HEK293 (cell line): ENCODE measurements around the gene MTUS2.

Experiments used
- CTCF ChIA-PET: fragments of 350-600 bp; formaldehyde crosslinking; extraction: SDS; loops from one replicate; lab custom pipeline; 2021; ENCODE audit warnings: antibody characterized with exemption; lab: Yijun Ruan, JAX
- POLR2A ChIA-PET: fragments of 300-600 bp; formaldehyde crosslinking; extraction: SDS; loops from one replicate; lab custom pipeline; 2020; ENCODE audit warnings: antibody characterized with exemption, inconsistent platforms; lab: Yijun Ruan, JAX
- H3K27ac ChIP-seq: fragments of 200-500 bp; sonication (Bioruptor generic); 2 replicates; pipeline ENCODE4 v1.5.1; 2014; ENCODE audit warnings: low read depth, low read length, control low read depth, inconsistent platforms; ENCODE audit errors: extremely low read depth
- H3K36me3 ChIP-seq, 2 experiments: fragments of 200-500 bp in 1 of 2; sonication (Bioruptor generic) in 1 of 2; 1 replicate in 1 of 2; 2 replicates in 1 of 2; pipeline ENCODE4 v1.5.1; 2014 to 2017; ENCODE audit warnings: inconsistent platforms in 2 of 2, low read length in 2 of 2; ENCODE audit not compliant: control insufficient read depth in 2 of 2, insufficient read depth in 1 of 2
- H3K4me1 ChIP-seq: fragments of 200-500 bp; sonication (Bioruptor generic); 2 replicates; pipeline ENCODE4 v1.5.1; 2014; ENCODE audit warnings: mild to moderate bottlenecking, low read length, inconsistent platforms; ENCODE audit not compliant: control insufficient read depth, insufficient read depth
- H3K4me3 ChIP-seq: 2 replicates; pipeline ENCODE4 v1.5.1; 2011; ENCODE audit warnings: low read depth, mild to moderate bottlenecking, control low read depth, low read length, moderate library complexity
- H3K9me3 ChIP-seq: fragments of 200-500 bp; sonication (Bioruptor generic); 2 replicates; pipeline ENCODE4 v1.5.1; 2014; ENCODE audit warnings: low read depth, low read length, inconsistent platforms; ENCODE audit not compliant: control insufficient read depth, insufficient read depth
- AEBP2 ChIP-seq: fragments of 450-650 bp; formaldehyde crosslinking; IDR thresholded peaks from 2 replicates; pipeline ENCODE4 v1.5.1; 2016; ENCODE audit warnings: missing biosample characterization, missing genetic modification characterization, borderline replicate concordance
- HOXA7 ChIP-seq: sonication (generic); formaldehyde crosslinking; IDR thresholded peaks from 2 replicates; pipeline ENCODE4 v1.8.1; 2022; ENCODE audit warnings: missing genetic modification reagents, borderline replicate concordance
- HOXD13 ChIP-seq: sonication (generic); formaldehyde crosslinking; IDR thresholded peaks from 2 replicates; pipeline ENCODE4 v1.8.0; 2022; ENCODE audit warnings: missing genetic modification reagents, borderline replicate concordance
- PRDM2 ChIP-seq: fragments of 450-650 bp; formaldehyde crosslinking; IDR thresholded peaks from 2 replicates; pipeline ENCODE4 v1.5.1; 2016; ENCODE audit warnings: missing biosample characterization, missing genetic modification characterization, borderline replicate concordance
- SP3 ChIP-seq: fragments of 450-650 bp; formaldehyde crosslinking; IDR thresholded peaks from 2 replicates; pipeline ENCODE4 v1.5.1; 2016; ENCODE audit warnings: missing biosample characterization, missing genetic modification characterization
- ZBTB10 ChIP-seq: fragments of 450-650 bp; formaldehyde crosslinking; IDR thresholded peaks from 2 replicates; pipeline ENCODE4 v1.5.1; 2016; ENCODE audit warnings: missing biosample characterization, missing genetic modification characterization
- ZBTB17 ChIP-seq: fragments of 450-650 bp; formaldehyde crosslinking; IDR thresholded peaks from 2 replicates; pipeline ENCODE4 v1.5.1; 2016; ENCODE audit warnings: missing biosample characterization, missing genetic modification characterization
- ZBTB21 ChIP-seq: fragments of 450-650 bp; formaldehyde crosslinking; IDR thresholded peaks from 2 replicates; pipeline ENCODE4 v1.5.1; 2017; ENCODE audit warnings: missing biosample characterization, missing genetic modification characterization
- ZNF239 ChIP-seq: fragments of 450-650 bp; formaldehyde crosslinking; IDR thresholded peaks from 2 replicates; pipeline ENCODE4 v1.5.1; 2016; ENCODE audit warnings: missing biosample characterization, missing genetic modification characterization
- ZNF366 ChIP-seq: fragments of 450-650 bp; formaldehyde crosslinking; conservative IDR thresholded peaks from 2 replicates; pipeline ENCODE4 v1.5.1; 2016; ENCODE audit warnings: missing biosample characterization, missing genetic modification characterization
- ZNF473 ChIP-seq: fragments of 450-650 bp; formaldehyde crosslinking; IDR thresholded peaks from 2 replicates; pipeline ENCODE4 v1.5.1; 2017; ENCODE audit warnings: missing biosample characterization, missing genetic modification characterization
- ZNF585B ChIP-seq: fragments of 450-650 bp; formaldehyde crosslinking; IDR thresholded peaks from 2 replicates; pipeline ENCODE4 v1.5.1; 2016; ENCODE audit warnings: missing biosample characterization, missing genetic modification characterization
- ZNF677 ChIP-seq: fragments of 450-650 bp; IDR thresholded peaks from 2 replicates; pipeline ENCODE4 v1.5.0; 2018; ENCODE audit warnings: missing biosample characterization, mild to moderate bottlenecking, missing genetic modification characterization, moderate library complexity
- ZNF692 ChIP-seq: fragments of 450-650 bp; formaldehyde crosslinking; IDR thresholded peaks from 2 replicates; pipeline ENCODE4 v1.5.1; 2016; ENCODE audit warnings: missing biosample characterization, missing genetic modification characterization
- ZSCAN4 ChIP-seq: fragments of 450-650 bp; formaldehyde crosslinking; IDR thresholded peaks from 2 replicates; pipeline ENCODE4 v1.5.1; 2017; ENCODE audit warnings: missing biosample characterization, missing genetic modification characterization

MTUS2 gene

GRCh38 chr13:29514720-29515310 is 694.7 kb downstream of the MTUS2 start:
- CTCF ChIA-PET = no interaction called here
- POLR2A ChIA-PET = no interaction called here
- H3K36me3 ChIP-seq = peaks cover 0 to 85% of the 10 kb centered on the region in 2 experiments; a peak in 2 of 3 replicates

More at GRCh38 chr13:29514720-29515310, 694.7 kb downstream of the MTUS2 start:
- no peak overlapping the region for H3K27ac ChIP-seq
- no peaks in the 10 kb centered on the region for H3K4me1 ChIP-seq
- no peaks in the 10 kb centered on the region for H3K9me3 ChIP-seq
- no peak overlapping the region for H3K4me3 ChIP-seq
- TF ChIP-seq HOXA7 (CRISPR knock-in tag) = no peak
- no peak for TF ChIP-seq SP3 (tag by site-specific recombination)
- no peak for TF ChIP-seq ZNF473 (tag by site-specific recombination)
- no peak for TF ChIP-seq ZSCAN4 (tag by site-specific recombination)
- TF ChIP-seq ZBTB21 (tag by site-specific recombination) = no peak
- TF ChIP-seq HOXD13 (CRISPR knock-in tag) = no peak
- TF ChIP-seq ZNF585B (tag by site-specific recombination) = no peak
- no peak for TF ChIP-seq ZNF366 (tag by site-specific recombination)
- TF ChIP-seq AEBP2 (tag by site-specific recombination) = no peak
- no peak for TF ChIP-seq ZNF239 (tag by site-specific recombination)
- no peak for TF ChIP-seq ZBTB17 (tag by site-specific recombination)
- TF ChIP-seq ZBTB10 (tag by site-specific recombination) = no peak
- TF ChIP-seq PRDM2 (tag by site-specific recombination) = no peak
- TF ChIP-seq ZNF692 (tag by site-specific recombination) = no peak
- no peak for TF ChIP-seq ZNF677
